Mononuclear cell (primary cell): Measurements from ENCODE around the gene MAP4K4. TPM values are rescaled to one million over a fixed set of nuclear protein-coding genes. Genes with fewer than 3 reads are reported as not detected.

Experiments used
- H3K27me3 ChIP-seq: 2 replicates; pipeline ENCODE4 v1.6.0; 2011; ENCODE audit warnings: low read length, control low read depth; ENCODE audit not compliant: insufficient read depth
- H3K4me1 ChIP-seq: 2 replicates; pipeline ENCODE4 v1.5.1; 2011; ENCODE audit warnings: mild to moderate bottlenecking, low read length, control low read depth; ENCODE audit not compliant: insufficient read depth
- H3K4me3 ChIP-seq: 2 replicates; pipeline ENCODE4 v1.5.1; 2011; ENCODE audit warnings: mild to moderate bottlenecking, low read length, moderate library complexity
- H3K9me3 ChIP-seq: 2 replicates; pipeline ENCODE4 v1.5.1; 2011; ENCODE audit warnings: low read depth, mild to moderate bottlenecking, control low read depth, low read length
- total RNA-seq: library from RNA; depleted of rRNA; stranded (reverse); fragments of >200 nt; gene quantifications from one replicate; pipeline ENCODE4 v1.2.3, GENCODE V29; 2012

MAP4K4 gene
- total RNA-seq, 1 donor = 58.8 TPM

DNA sequence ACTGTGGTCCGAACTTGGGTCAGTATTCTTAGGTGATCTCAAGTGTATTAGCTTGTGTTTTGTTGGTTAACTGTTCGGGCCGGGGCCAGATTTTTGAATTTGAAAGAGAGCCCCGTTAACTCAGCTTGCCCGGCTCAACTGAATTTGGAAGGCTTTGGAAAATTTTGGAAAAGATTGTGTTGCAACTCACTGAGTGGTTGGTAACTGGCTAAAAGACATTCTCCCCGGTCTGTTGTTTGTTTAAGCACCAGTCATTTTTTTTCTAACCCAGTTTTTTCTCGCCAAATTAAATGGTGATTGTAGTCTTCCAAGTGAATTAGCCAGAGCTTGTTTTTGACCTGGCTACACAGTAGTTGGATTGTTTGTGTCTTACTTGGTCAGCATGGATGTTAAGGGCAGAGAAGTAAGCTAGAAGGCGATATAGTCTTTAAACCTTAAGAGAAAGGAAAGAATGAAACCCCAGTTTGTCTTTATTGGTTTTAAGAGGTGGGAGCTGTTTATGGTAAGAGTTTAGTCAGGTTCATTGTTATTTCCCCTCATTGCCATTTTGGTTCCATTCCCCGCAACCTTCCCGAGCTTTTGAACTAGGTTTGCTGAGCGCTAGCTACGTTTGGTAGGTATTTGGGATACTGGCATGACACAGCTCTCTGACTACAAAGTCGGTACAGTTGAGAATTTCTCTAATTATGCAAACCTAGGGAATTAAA lies 2.4 kb downstream of the MAP4K4 start:
- H3K4me1 ChIP-seq = peaks cover 64% of the 10 kb centered on the region
- H3K4me3 ChIP-seq = peak overlapping the region; percentile 87
- H3K9me3 ChIP-seq = no peaks in the 10 kb centered on the region
- no peaks in the 10 kb centered on the region for H3K27me3 ChIP-seq

DNA sequence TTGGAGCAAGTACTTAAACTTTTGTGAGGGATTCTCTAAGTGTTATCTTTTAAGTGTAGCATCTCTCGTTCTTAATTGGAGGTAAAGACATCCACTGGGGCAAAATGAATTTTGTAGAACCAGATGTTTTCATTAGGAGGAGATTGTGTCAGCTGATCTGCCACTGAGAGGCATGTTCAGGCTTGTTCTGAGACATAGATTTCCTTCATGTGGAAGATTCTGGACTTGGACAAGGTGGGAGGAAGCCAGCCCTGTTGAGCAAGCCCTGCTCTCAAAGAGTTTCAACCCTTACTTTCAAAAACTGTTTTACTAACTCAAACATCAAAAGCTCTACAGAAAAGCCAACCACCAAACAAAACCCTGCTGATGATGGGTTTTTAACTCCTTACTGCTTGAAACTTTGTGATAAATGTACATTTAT lies 6.5 kb downstream of the MAP4K4 start:
- Histone ChIP-seq H3K4me1 (peaks cover 89% of the 10 kb centered on the region), H3K27me3 (no peaks in the 10 kb centered on the region), H3K4me3 (no peak overlapping the region), H3K9me3 (no peaks in the 10 kb centered on the region)

DNA sequence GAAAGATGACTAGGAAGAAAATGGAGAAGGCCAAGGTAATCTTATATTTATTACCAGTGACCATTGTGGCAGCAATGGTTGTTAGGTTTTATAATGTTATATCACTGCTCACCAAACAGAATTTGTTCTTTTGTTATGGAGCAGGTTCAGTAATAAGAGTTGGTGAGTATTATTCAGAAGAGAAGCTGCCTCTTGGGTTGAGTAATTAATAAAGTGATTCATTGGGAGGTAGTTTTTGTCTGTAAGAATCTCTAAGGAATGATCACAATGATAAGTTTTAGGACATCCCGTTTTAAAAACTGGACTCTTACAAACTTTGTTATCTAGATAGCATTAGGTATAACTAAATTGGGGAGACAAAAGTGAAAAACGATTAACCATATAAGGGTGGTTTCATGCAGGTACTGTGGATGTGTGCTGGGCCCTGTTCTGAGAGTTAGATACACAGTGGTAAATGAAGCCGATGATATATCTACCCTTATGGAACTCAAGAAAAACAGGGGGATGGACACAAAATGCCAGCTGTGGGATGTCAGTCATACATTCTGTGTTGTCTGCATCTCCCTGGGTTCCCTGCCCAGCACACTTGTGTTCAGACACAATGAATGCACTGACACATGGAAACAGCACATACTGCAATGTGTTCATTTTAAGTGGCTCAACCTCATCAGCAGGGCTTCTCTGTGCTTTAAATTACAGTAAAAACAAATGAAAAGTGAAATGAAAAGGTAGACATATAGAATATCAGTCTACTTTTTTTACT lies 7.5 kb downstream of the MAP4K4 start:
- Histone ChIP-seq H3K27me3 (no peaks in the 10 kb centered on the region), H3K9me3 (no peaks in the 10 kb centered on the region), H3K4me3 (no peak overlapping the region), H3K4me1 (peaks cover 88% of the 10 kb centered on the region)

DNA sequence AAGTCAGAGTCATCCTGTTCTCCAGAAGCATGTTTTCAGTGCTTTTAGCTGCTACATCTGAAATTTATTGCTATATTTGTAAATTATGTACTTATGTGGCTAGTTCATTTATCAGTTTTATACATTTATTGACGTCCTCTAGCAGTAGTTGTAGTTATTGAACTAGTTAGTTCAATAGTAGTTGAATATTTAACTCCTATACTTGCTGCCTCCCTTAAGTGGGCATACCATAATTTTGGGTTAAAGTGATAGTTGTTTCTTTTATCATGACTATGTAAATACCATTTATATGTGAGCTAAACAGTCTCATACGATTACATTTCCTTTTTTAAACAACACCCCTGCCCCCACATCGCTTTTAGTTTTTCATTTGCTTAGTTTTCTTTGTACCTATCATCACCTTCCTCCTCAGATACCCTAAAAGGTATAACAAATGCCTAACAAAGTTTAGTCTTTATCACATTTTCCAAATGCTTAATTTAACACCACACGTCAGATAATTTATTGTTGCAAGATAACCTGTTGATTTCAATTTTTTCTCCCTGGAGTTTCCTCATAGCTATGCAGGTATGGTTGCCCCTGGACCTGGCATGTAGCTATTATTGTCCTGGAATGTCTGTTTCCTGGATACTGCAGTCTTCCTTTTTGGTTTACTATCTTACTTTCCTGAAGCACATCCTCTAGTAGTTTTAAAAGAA lies 8.8 kb downstream of the MAP4K4 start:
- Histone ChIP-seq H3K4me3 (no peak overlapping the region), H3K4me1 (peaks cover 93% of the 10 kb centered on the region), H3K27me3 (no peaks in the 10 kb centered on the region), H3K9me3 (no peaks in the 10 kb centered on the region)

DNA sequence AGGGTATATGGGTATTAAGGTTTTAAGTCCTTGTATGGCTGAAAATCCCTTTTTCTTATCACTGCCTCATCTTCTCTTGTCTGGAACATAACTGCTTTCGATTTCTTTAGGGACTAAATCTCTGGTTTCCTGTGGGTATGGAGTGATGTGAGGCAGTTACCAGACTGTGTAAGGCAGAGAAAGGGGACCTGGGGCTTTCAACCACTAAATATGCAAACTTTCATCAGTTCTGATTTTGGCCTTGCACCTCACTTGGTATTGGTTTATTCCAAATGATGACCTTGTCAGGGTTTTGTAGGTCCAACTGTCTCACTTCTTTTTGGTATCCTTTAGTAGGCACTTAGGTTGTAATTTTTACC lies 9.3 kb downstream of the MAP4K4 start:
- Histone ChIP-seq H3K4me1 (peaks cover 92% of the 10 kb centered on the region), H3K9me3 (no peaks in the 10 kb centered on the region), H3K27me3 (no peaks in the 10 kb centered on the region), H3K4me3 (no peak overlapping the region)

DNA sequence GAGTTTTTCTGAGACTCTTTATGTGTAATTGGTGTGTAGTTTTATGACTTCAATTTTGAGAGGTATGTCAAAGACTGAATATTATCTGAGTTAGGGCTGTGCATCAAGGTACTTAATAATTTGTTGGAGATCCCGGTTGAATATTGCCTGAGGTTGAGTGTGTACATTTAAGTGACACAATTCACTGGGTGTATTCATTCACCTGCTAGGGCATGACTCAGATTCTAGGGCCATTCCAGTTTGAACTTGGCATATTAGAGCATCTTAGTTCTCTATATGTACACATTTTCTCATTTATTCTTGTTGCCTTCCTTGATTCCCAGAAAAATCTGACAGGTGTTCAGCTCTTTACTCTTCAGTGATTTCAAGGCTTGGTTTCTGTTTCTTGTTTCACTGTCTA lies 12.5 kb downstream of the MAP4K4 start:
- H3K9me3 ChIP-seq = no peaks in the 10 kb centered on the region
- H3K27me3 ChIP-seq = no peaks in the 10 kb centered on the region
- H3K4me3 ChIP-seq = no peak overlapping the region
- H3K4me1 ChIP-seq = peaks cover 89% of the 10 kb centered on the region

DNA sequence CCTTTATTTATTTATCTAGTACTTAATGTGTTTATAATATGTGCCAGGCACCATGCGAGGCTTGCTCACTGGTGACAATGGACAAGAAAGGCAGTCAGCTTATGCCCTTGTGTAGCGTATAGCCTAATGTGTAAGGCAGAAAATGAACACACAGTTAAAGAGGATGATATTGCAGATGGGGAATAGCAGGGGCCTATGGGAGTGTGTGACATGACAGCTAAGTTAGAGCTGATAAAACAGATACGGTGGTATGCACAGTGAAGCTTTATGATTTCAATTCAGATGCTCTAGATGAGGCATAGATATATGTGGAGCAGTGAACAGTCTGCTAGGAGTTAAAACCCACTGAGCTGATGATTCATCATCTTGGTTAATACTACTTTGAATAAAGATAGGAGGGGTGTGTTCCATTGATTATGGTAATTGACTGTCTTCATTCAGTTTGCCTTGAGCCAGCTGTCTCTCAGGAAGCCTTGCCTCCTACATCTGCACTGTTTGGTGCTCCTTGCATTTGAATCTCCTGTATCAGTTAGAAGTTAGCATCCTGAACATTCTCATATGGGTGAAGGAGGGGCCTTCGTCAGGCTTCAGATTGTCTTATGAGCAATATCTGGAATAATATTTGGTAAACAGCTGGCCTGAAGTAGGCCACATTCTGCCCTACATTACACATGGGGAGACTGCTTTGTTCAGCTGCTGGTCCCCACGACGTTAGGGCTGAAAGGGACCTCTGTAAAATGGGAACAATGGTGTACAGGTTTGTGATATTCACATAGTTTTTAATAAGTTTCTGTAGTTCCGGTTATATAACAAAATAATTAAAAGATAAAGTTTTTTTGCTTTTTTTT lies 13.2 kb downstream of the MAP4K4 start:
- Histone ChIP-seq H3K27me3 (no peaks in the 10 kb centered on the region), H3K9me3 (no peaks in the 10 kb centered on the region), H3K4me1 (peaks cover 89% of the 10 kb centered on the region), H3K4me3 (no peak overlapping the region)

DNA sequence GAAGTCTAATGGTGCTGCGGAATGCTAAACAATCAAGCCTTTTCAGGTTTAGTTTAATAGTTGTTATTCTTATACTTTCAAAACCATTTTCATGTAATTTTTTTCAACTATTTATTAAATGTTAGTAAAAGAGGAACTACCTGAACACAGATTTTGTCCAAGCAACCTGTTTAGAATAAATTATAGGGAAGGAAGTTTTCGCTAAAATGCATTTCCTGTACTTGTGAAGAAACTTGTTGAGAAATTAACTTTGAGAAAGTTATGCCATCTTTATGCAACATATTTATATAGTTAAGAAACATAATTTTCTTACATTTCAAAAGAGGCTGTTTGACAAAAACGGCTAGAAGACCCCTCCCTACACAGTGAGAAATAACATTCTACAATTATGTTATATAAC lies 16.6 kb downstream of the MAP4K4 start:
- no peaks in the 10 kb centered on the region for H3K27me3 ChIP-seq
- H3K9me3 ChIP-seq = no peaks in the 10 kb centered on the region
- peaks cover 91% of the 10 kb centered on the region for H3K4me1 ChIP-seq
- no peak overlapping the region for H3K4me3 ChIP-seq

DNA sequence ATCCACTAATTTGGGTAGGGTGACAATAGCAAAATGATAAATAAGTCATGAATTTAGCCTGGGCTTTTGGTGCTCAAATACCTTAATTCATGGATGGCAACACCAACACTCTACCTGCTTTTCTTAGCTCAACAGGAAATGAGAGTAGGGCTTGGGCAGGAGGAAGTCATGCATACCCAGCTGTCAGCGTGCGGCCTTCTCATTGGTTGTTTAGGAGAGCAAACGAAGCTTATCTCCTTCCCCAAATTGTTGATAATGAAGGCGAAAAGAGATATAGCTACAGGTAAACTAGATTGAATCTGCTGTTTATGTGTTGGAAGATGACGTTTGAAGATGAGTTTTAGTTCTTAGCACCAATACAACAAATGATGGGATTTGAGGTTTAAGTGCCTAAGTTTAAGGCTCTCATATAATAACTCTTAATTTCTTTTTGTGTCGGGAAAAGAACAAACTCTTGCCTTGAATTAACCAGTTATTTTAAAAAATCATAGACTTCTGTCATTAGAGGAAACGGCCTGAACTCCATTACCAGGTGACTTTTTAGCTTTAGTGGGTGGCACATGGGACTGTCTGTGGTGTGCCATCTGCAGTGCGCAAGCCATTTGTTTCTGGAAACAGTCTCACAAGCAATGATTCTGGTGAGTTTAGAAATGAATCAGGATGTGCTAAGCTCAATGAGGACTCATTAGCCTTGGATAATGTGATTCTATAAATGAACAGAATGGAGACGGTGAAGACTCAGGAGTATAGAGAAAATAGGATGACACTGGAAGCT lies 19.8 kb downstream of the MAP4K4 start:
- peaks cover 90% of the 10 kb centered on the region for H3K4me1 ChIP-seq
- no peaks in the 10 kb centered on the region for H3K27me3 ChIP-seq
- no peak overlapping the region for H3K4me3 ChIP-seq
- H3K9me3 ChIP-seq = no peaks in the 10 kb centered on the region

DNA sequence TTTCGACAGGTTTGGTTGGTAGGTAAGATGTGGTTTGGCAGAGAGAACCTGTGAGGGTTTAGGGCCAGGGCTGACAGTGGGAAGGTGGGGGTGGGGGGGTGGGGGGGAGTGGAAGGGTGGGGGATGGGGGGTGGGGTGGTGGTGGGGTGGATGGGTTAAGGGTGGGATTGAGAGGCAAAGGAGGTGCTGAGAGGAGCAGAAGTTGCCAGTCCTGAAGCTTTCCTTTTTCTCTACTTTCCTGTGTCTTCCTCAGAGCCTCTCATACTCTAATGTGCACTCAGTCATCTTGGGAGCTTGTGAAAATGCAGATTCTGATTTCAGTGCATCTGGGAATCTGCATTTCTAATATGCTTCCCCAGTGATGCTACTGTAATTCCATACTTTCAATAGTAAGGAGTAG lies 21.0 kb downstream of the MAP4K4 start:
- Histone ChIP-seq H3K4me1 (peaks cover 90% of the 10 kb centered on the region), H3K27me3 (no peaks in the 10 kb centered on the region)

DNA sequence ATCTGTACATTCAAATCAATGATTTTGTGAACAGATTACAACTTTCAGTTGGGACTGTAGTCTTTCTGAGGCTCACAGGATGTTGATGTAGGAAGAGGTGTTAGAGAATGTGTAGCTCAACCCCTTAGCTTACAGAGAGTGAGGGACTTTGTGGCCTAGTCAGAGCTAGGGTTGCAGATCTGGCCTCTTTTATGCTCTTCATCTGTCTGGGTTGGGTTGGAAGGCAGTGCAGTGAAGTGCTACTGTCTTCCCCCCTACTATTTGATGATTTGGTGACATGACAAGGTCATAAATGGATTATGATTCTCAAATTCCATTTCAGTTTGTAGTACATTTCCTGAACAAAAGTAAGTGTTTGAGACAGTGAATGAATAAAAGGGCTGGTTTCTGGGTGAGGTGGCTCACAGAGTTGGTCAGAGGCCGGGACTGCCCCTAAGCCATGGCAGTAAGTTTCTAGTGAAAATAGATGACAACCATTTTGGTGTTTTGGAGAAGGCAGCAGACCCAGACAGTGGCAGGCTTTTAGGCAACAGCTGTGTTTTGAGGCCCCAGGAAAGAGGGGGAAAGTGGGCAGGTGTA lies 21.6 kb downstream of the MAP4K4 start:
- peaks cover 91% of the 10 kb centered on the region for H3K4me1 ChIP-seq
- no peaks in the 10 kb centered on the region for H3K9me3 ChIP-seq
- no peak overlapping the region for H3K4me3 ChIP-seq
- H3K27me3 ChIP-seq = no peaks in the 10 kb centered on the region

More for the DNA sequence above, 21.0 kb downstream of the MAP4K4 start:
- Histone ChIP-seq H3K9me3 (no peaks in the 10 kb centered on the region), H3K4me3 (no peak overlapping the region)

DNA sequence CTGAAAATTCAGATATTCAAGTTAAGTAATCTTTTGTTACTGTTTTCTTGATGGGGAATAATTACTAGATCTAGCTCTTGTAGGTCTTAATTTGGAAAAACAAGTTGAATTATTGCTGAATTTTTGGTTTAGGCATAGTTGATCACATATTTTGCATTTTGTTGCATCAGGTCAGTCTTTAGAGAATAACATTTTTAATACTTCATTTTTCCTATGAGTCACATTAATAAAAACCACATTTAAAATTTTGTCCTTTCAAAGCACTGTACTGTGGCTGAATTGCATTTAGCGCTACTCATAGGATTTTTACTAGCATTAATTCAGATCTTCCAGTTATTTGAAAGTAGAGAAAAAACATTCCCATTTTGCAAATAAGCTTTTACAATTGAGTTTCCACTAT lies 23.2 kb downstream of the MAP4K4 start:
- no peak overlapping the region for H3K4me3 ChIP-seq
- no peaks in the 10 kb centered on the region for H3K27me3 ChIP-seq
- H3K9me3 ChIP-seq = no peaks in the 10 kb centered on the region
- peaks cover 85% of the 10 kb centered on the region for H3K4me1 ChIP-seq

DNA sequence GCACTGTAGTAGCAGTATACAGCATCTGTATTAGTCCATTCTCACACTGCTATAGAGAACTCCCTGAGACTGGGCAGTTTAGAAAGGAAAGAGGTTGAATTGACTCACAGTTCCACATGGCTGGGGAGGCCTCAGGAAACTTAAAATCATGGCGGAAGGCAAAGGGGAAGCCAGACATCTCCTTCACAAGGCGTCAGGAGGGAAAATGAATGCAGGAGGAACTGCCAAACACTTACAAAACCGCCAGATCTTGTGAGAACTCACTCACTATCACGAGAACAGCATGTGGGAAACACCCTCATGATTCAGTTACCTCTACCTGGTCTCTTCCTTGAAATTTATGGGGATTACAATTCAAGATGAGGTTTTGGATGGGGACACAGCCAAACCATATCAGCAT lies 25.4 kb downstream of the MAP4K4 start:
- Histone ChIP-seq H3K27me3 (no peaks in the 10 kb centered on the region), H3K4me1 (peaks cover 81% of the 10 kb centered on the region), H3K9me3 (no peaks in the 10 kb centered on the region), H3K4me3 (no peak overlapping the region)
